Parathyroid adenoma (tissue), 2 donors: Measurements from ENCODE around the gene SLC25A22.

ENCODE experiments used
- H2AFZ ChIP-seq: fragments of 300-600 bp; sonication (generic); one replicate; pipeline ENCODE4 v1.7.0; 2017; ENCODE audit warnings: antibody characterized with exemption, mild to moderate bottlenecking
- H3K27ac ChIP-seq: fragments of 300-600 bp; sonication (generic); one replicate; pipeline ENCODE4 v1.7.0; 2017
- H3K27me3 ChIP-seq: fragments of 300-600 bp; sonication (generic); one replicate; pipeline ENCODE4 v1.7.0; 2017; ENCODE audit warnings: low read length; ENCODE audit not compliant: control insufficient read depth, insufficient read depth
- H3K36me3 ChIP-seq: fragments of 300-600 bp; sonication (generic); one replicate; pipeline ENCODE4 v1.7.0; 2017; ENCODE audit warnings: low read length; ENCODE audit not compliant: control insufficient read depth, insufficient read depth
- H3K4me1 ChIP-seq: fragments of 300-600 bp; sonication (generic); one replicate; pipeline ENCODE4 v1.7.0; 2017; ENCODE audit warnings: control low read depth
- H3K4me2 ChIP-seq: fragments of 300-600 bp; sonication (generic); one replicate; pipeline ENCODE4 v1.7.0; 2017; ENCODE audit warnings: low read length
- H3K4me3 ChIP-seq: fragments of 300-600 bp; sonication (generic); one replicate; pipeline ENCODE4 v1.7.0; 2017; ENCODE audit warnings: low read depth, low read length
- H3K79me2 ChIP-seq: fragments of 300-600 bp; sonication (generic); one replicate; pipeline ENCODE4 v1.7.0; 2017; ENCODE audit warnings: control low read depth
- H3K9ac ChIP-seq: fragments of 300-600 bp; sonication (generic); one replicate; pipeline ENCODE4 v1.7.0; 2017; ENCODE audit warnings: mild to moderate bottlenecking
- H3K9me3 ChIP-seq: fragments of 300-600 bp; sonication (generic); one replicate; pipeline ENCODE4 v1.7.0; 2017; ENCODE audit warnings: low read length; ENCODE audit not compliant: control insufficient read depth
- CTCF ChIP-seq: fragments of 300-600 bp; sonication (generic); IDR thresholded peaks from one replicate; pipeline ENCODE4 v1.7.0; 2017; ENCODE audit warnings: antibody characterized with exemption, mild to moderate bottlenecking
- donor health status: primary hyperparathyroidism.

Gene SLC25A22

DNA sequence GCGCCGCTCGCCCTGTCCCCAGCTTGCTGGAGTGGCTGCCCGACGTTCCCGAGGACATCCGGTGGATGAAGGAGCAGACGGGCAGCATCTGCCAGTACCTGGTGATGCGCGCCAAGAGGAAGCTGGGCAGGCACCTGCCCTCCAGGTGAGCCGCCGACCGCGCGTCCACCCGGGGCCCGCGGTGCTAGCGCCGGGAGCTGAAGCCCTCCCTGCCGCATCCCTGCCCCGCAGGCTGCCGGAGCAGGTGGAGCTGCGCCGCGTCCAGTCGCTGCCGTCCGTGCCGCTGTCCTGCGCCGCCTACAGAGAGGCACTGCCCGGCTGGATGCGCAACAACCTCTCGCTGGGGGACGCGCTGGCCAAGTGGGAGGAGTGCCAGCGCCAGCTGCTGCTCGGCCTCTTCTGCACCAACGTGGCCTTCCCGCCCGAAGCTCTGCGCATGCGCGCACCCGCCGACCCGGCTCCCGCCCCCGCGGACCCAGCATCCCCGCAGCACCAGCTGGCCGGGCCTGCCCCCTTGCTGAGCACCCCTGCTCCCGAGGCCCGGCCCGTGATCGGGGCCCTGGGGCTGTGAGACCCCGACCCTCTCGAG lies 26.3 kb upstream of the SLC25A22 start:
- H3K4me1 ChIP-seq: no peaks in the 10 kb centered on the region

GRCh38 chr11:823441-824291 lies 25.6 kb upstream of the SLC25A22 start:
- TF ChIP-seq CTCF: no peak
- Histone ChIP-seq H3K27me3 (no peaks in the 10 kb centered on the region), H3K36me3 (no peaks in the 10 kb centered on the region), H3K27ac (no peak overlapping the region), H3K79me2 (peaks cover 2% of the 10 kb centered on the region), H3K9ac (no peak overlapping the region), H3K4me2 (no peak overlapping the region), H3K4me3 (no peak overlapping the region), H3K4me1 (peaks cover 4% of the 10 kb centered on the region), H3K9me3 (no peaks in the 10 kb centered on the region), H2AFZ (no peak overlapping the region)

More for the DNA sequence above, 26.3 kb upstream of the SLC25A22 start:
- Histone ChIP-seq H3K36me3 (no peaks in the 10 kb centered on the region), H3K27ac (no peak overlapping the region), H3K79me2 (peaks cover 2% of the 10 kb centered on the region), H3K9ac (no peak overlapping the region), H3K27me3 (no peaks in the 10 kb centered on the region), H3K9me3 (no peaks in the 10 kb centered on the region), H3K4me3 (no peak overlapping the region), H2AFZ (no peak overlapping the region), H3K4me2 (no peak overlapping the region)
- no peak for TF ChIP-seq CTCF

GRCh38 chr11:821512-822371 lies 23.7 kb upstream of the SLC25A22 start:
- peaks cover 5% of the 10 kb centered on the region for H3K4me1 ChIP-seq
- H3K27ac ChIP-seq: no peak overlapping the region
- no peak overlapping the region for H3K4me2 ChIP-seq
- H3K36me3 ChIP-seq: no peaks in the 10 kb centered on the region
- no peak overlapping the region for H3K4me3 ChIP-seq
- H3K9me3 ChIP-seq: no peaks in the 10 kb centered on the region
- no peak overlapping the region for H3K9ac ChIP-seq
- no peak overlapping the region for H2AFZ ChIP-seq
- TF ChIP-seq CTCF: no peak
- peaks cover 2% of the 10 kb centered on the region for H3K79me2 ChIP-seq
- no peaks in the 10 kb centered on the region for H3K27me3 ChIP-seq

DNA sequence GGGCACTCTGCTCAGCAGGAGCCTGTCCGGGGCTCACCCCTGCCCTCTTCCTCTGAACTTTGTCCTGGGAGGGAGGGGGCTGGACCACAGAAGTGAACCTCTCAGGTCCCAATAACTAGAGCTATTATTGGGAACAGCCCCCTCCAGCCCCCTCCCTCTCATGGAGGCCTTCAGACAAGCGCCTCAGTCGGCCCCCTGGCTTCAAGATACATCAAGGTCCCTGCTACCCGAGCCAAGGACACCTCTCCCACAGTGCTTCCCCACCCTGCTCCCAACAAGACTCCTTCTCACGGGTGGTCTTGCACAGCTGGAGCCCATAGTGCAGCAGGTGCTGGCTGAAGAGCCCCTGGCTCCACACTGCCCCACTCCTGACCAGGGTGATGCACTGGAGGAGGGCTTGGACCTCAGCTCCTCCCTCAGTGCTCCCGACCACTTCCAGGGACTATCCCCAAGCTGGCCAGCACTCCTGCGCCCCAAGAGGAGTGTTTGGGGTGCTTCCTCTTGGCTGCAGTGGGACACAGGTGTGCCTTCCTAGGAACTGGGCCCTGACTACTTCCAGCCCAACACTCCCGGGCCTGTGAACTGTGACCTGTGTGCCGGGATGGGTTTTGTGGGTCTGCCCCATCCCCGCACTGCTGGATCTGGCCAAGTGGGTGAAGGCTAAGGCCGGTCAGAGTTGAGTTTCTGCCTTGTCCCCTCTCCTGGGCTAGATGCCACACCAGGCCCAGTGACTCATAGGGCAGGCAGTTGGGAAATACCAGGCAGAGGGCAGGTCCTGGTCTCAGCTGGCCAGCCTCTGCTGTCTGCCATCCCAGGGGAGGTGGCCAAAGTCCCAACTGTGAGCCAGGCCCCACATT lies 22.8 kb upstream of the SLC25A22 start:
- Histone ChIP-seq H3K9me3 (no peaks in the 10 kb centered on the region), H2AFZ (no peak overlapping the region), H3K36me3 (no peaks in the 10 kb centered on the region), H3K4me3 (peak overlapping the region; percentile 79), H3K27me3 (no peaks in the 10 kb centered on the region), H3K9ac (no peak overlapping the region), H3K79me2 (peaks cover 2% of the 10 kb centered on the region), H3K4me1 (peaks cover 5% of the 10 kb centered on the region), H3K4me2 (peak overlapping the region; percentile 81), H3K27ac (no peak overlapping the region)
- TF ChIP-seq CTCF: no peak
